NCI-H2171 (cell line): ENCODE measurements around the gene CIPC.
A peak's percentile ranks its signal among the peaks of the same experiment; 100 is the strongest.

Experiments
- DNase-seq: peaks from one replicate; lab custom pipeline; 2025; lab: John Stamatoyannopoulos, UW

The CIPC gene, protein sequence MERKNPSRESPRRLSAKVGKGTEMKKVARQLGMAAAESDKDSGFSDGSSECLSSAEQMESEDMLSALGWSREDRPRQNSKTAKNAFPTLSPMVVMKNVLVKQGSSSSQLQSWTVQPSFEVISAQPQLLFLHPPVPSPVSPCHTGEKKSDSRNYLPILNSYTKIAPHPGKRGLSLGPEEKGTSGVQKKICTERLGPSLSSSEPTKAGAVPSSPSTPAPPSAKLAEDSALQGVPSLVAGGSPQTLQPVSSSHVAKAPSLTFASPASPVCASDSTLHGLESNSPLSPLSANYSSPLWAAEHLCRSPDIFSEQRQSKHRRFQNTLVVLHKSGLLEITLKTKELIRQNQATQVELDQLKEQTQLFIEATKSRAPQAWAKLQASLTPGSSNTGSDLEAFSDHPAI

DNA sequence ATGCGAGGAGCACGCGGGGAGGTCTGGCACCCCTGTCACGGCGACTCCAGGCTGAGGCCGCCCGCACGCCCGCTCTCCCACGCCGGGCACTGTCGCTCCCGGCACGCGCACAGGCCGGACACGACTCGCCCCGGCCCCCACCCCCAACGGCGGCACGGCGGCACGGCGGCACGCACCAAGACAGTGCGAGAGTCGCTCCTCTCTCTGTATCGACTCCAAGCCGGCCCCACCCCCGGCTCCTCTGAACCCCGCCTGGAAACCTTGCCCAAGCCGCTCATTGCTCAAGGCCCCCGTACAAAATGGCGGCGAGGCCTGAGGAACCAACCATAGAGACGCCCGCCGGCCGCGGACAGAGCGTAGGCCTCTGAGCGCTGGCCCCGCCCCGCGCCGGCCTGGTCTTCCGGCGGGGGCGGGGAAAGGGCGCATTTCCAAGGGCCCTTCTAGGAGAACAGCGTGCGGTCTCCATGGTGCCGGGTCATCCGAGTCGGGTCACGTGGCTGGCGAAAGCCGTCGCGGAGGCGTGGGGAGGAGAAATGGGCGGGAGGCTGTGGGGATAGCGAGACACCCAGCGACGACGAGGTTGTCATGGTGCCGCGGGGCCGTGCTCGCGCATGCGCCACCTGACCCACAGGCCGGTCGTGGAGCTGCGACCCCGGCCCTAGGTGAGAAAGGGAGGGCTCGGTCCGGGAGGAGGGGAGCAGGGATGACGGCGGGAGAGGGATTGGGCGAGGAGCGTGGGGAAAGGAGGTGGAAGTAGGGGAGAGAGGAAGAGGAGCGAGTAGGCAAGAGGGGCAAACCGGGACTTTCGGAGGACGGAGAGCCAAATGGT lies at the start of gene CIPC:
Gene CIPC (plus strand): TSS at position 559 of the 829 bp plus-strand sequence. CDS start 7,451 bp downstream, outside the sequence.
- DNase-seq: peak; percentile 100

DNA sequence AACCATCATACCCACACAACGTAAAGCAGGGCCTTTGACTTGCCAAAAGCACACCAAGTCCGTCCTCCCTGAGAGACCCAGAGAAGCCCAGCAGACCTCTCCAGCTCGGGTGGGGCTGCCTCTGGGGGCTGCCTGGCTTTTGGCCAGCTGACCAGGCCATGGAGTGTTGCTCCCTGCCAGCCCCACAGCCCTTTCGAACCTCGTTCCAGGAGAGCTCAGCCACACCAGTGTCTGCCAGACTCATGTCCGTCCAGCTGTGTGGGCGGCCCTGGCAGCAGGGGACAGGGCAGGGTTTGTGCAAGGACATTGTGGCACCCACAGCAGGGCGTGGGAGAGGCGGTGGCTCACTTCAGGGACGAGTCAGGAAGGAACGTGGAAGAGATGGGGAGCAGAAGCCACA lies 46.9 kb upstream of the CIPC start:
- no peak for DNase-seq

DNA sequence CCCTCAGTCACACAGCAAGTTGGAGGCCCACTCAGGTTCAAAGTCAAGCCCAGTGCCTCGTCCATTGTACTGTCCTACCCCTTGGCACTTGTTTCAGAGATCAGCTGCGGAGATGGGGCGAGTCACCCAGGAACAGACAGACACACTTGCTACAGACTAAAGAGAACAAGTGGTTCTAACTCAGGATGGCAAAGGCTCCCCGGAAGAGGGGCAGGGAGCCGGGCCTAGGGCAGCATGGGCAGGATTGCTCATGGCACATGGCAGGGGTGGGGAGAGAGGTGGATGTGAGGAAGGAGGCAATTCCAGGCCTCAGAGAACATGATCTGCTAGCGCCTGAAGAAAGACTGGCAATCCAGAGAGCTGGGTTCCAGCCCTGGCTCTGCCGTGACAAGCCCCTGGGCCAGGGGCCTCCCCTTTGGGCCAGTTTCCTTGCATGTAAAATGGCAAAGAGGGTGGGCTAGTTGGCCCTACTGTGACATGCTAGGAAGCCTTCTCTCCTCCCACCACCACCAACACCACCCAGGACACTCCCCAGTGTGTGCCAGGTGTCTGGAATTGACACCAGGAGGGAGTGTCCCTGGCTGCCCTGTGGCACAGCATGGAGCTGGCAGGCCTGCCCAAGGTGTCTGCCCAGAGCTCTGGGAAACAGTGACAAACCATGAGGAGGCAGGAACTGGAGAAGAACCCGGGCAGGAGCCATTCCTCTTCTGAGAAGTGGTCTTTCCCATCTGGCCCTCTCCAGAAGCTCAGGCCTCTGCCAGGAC lies 45.6 kb upstream of the CIPC start:
- no peak for DNase-seq

DNA sequence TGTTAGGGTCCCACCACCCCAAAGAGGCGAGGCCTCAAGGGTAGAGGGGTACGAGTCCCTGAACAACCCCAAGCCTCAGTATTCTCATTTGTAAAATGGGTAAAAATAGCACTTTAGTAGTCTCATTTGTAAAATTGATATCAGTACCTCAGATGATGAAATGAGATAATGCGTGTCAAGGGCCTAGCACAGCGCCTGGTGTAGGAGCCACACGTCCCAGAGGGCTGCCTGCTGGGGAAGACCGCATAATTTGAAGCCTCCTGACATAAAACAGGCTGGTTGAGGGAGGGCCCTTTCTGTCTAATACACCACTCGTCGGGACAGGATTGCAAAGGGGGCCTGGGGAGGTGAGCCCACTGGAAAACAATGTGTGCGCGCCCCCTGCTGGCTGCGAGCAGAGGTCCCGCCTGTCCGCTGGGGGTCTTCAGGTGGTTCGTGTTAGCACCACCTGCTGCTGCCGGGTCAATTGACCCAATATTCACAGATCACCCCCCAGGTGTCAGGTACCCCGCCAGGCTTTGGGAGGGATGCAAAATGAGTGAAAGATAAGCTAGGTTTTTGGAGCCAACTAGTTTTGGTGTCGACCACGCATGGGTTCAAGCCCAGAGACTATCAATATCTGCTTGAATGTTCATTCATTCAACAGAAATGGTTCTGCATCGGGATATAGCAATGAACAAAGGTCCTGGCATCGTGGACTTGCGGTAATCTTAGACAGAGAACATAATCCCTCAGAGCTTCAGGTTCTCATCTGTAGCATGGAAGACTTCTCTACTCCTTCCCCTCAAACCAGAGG lies 44.8 kb upstream of the CIPC start:
- DNase-seq: no peak

DNA sequence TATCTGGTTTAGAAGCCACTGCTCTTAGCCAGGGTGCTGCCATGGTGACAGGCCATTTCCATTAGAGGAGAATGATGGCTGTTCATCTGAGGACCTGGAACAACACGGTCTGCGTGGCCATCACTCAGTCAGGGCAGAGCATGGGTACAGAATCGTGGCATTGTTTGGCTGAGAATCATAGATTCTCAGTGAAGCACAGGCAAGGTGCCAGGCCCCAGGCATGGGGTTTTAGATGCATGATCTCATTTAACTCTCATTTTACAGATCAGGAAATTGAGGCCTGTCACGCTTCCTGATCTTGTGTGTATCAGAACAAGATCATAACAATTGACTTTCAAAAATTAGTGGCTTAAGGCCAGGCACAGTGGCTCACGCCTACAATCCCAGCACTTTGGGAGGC lies 42.8 kb upstream of the CIPC start:
- DNase-seq: no peak

DNA sequence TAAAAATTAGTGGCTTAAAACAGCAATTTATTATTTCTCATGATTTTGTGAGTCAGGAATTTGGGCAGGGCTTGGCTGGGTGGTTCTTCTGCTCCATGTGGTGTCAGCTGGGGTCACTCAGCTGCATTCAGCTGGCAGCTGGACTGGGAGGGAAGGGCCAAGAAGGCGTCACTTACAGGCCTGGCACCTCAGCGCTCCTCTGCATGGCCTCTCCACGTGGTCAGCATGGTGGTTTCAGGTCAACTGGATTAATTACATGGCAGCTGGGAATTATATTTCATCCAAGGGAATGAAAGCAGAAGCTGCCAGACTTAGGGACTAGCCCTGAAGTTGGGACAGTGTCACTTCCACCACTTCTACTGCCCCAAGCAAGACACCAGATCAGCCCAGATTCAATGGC lies 42.1 kb upstream of the CIPC start:
- no peak for DNase-seq

DNA sequence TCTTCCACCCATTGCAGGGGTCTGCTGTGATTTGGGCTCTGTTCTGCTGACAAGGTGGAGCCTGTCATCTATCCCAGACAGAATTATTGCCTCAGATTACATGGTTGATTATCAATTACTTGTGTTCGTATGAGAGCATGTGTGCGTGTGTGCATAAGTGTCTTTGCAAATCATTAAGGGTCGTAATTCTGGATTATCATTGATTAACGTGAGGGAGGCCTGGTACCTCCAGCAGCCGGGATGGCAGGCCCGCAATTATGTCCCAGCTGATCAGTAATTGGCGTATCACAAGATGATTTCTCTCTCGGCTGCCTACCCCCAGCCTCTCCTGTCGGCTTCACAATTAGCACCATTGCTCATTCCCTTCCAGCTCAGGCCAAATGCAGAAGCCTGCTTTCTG lies 39.9 kb upstream of the CIPC start:
- no peak for DNase-seq

DNA sequence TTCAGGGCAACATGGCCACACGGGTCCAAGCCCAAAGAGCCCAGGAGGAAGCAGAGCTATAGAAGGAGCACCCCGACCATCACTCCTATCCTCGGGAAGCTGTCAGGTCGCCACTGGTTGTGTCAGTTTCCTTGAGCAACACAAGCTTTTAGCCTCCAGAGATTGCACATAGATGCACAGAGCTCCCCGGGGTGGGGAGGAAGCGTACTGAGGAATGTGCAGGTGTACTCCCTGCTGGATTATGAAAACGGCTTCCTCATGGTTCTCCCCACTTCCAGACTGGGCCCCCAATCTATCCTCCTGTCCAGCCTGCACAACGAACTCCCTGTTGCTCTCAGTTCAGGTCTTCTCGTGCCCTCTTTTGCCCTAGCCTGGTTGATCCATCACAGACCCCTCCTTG lies 39.3 kb upstream of the CIPC start:
- no peak for DNase-seq

DNA sequence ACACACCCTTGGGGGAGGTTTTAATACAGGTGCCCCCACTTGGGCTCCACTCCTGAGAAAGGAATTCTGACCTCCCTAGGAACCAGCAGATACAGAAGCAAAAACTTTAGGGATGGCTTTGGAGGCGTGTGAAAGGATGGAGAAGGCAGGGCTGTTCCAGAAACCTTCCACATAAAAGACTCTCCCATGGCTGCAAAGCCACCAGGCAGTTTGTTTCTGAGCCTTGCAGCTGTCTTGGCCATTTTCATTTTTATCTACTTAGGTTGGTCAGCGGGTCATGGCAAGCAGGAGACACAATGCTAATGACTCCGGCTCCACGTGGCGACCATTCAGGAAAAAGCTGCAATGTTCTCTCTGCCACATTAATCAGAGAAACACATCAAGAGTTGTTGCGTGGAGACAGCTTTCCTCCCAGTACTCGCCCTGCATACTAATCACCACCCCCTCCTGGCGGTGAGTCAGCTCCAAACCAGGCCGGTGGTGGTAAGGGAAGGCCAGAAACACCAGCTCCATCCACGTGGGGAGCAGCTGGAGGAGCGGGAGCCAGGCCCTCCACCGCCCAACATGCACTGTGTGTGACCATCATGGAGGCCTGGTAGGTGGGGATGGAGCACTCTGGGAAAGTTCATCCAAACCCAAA lies 38.7 kb upstream of the CIPC start:
- no peak for DNase-seq

DNA sequence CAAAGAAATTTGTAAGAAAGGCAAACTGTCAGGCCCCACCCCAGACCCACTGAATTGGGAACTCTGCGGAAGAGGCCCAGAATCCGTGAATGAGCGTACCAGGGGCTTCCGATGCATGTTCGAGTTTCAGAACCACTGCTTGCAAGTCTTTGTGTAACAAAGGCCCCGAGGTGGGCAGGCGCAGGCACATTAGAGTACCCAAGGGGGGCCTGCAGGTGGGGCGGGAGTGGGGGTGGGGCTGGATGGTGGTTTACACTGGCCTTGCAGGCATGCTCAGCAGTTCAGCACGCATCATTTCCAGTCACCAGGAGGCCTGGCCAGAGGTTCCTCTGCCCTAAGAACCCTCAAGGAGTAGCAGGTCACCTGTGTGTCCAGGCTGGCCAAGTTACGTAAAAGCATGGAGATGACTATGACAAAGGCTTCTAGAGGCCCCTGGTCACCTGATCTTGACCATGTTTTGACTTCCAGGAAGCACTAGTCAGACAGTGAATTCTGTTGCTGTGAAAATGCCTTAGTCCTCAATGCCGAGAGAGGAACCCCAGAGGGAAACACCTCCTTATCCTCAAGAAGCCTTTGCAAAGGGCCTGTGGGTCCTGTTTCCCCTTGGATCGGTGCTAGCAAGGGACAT lies 36.3 kb upstream of the CIPC start:
- DNase-seq: no peak

DNA sequence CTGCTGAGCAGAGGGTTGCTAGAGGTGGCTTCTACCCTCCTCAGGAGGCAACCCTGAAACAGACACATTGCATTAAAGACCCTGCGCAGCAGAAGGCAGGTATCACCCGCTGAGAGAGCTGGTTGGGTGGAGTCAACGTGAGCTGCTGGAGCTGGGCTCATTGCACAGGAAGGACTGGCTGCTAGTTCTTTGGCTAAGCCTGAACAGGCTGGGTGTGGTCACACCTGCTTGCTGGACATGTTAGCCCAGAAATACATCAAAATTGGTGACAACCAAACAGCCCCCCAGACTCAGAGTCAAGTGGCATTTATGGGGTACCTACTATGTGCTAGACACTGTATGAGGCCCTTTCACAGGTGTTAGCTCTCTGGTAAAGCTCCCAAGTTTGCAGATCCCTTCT lies 35.8 kb upstream of the CIPC start:
- no peak for DNase-seq

DNA sequence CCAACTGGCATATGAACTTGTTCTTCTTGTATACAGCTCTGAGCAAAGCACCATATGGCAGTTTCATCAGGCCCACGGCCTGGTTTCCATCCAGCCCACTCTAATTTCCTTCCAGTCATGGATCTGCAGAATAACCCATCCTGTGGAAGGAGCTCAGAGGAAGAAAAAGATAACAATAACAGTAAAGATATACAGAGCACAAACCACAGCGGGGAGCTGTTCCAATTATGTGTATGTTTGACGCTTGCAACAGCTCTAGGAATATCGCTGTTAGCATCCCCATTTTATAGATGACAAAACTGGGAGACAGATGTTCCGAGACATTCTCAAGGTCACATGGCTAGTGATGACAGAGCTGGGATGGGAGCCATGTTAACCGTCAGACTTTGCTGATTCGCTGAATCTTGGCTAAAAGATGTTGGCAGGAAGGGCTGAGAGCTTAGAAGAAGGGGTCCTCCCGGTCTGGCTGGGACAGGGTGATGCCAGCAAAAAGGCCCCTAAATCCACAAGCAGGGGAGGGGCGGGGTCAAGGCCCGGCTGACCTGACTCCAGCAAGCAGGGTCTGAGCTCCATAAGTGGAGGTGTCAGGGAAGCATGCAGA lies 34.4 kb upstream of the CIPC start:
- DNase-seq: peak; percentile 67

DNA sequence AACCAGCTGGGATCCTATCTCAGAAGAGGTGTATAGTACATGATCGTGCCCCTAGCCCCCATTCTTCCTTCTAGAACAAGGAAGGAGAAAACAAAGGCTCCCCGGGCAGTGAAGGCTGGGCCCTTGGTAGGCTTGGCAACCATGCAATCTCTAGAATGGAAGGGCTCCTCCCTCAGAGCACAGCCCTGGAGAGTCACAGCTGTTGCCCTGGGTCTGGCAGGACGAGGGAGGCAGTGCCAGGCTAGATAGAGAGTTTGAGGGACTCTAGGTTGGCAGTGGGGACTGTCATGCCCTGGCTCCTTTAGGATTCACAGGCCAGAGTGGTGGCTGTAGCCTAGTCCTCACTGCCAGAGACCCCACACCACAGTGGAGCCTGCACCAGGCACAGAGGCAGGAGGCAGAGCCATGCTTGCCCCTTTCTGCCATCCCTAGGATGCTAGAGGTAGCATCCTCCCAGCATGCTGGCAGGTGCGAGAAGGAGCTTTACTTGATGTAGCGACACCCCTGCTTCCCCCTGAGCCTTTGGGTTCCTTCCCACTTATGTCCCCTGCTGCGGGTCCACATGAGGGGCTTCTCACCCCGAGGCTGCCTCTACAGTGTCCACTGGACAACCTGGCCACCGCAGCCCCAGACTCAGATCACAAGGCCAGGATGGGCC lies 33.4 kb upstream of the CIPC start:
- no peak for DNase-seq

DNA sequence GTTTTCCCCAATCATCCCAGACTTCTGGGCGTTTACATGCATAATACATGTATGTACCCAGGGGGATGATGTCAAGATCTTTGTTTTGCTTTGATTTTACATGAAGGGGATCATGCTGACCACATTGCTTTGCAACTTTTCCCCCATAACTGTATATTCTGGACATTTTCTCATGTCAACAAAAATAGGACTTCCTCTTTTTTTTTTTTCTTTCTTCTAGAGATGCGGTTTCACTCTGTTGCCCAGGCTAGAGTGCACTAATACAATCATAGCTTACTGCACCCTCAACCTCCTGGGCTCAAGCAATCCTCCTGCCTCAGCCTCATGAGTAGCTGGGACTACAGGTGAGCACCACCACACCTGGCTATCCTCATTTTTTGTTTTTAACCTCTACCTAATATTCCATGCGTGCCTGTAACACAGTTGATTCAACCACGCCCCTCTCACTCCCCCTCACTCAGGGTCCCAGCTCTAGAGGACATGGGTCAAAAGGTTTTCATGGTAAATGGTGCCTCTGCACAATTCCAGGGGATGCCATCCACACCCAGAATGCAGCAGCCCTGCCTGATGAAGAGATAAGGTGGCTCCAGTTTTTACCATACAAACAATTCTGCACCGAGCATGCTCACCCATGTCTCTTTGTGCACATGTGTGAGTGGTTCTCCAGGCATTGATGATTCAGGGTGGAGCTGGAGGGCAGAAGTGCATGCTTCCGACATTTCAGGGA lies 32.0 kb upstream of the CIPC start:
- no peak for DNase-seq

DNA sequence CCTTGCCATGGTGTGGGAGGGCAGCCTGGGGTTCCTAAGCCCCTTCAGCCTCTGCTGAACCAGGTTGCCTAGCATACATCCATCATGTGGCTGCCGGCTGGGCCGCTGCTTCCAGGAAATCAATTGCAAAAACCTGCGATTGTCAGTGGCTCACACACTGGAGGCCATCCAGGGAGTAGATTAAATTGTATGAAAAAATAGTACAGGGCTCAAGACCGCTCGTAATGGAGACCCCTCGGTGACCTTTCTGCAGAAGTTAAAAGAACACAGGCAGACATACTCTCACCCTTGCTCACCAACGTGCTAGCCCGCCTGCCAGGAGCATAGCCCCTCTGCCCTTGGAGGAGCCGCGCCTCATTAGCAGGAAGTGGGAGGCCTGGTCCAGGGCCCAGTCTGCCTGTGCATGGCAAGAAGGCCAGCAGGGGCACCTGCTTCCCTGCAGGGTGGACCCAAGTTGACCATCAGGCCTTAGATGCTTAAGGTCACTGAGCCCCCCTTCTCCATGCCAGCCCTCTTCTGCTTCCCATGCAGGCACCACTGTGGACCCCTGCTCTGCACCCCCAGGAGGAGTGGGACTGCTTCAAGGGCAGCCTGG lies 31.4 kb upstream of the CIPC start:
- DNase-seq: no peak

DNA sequence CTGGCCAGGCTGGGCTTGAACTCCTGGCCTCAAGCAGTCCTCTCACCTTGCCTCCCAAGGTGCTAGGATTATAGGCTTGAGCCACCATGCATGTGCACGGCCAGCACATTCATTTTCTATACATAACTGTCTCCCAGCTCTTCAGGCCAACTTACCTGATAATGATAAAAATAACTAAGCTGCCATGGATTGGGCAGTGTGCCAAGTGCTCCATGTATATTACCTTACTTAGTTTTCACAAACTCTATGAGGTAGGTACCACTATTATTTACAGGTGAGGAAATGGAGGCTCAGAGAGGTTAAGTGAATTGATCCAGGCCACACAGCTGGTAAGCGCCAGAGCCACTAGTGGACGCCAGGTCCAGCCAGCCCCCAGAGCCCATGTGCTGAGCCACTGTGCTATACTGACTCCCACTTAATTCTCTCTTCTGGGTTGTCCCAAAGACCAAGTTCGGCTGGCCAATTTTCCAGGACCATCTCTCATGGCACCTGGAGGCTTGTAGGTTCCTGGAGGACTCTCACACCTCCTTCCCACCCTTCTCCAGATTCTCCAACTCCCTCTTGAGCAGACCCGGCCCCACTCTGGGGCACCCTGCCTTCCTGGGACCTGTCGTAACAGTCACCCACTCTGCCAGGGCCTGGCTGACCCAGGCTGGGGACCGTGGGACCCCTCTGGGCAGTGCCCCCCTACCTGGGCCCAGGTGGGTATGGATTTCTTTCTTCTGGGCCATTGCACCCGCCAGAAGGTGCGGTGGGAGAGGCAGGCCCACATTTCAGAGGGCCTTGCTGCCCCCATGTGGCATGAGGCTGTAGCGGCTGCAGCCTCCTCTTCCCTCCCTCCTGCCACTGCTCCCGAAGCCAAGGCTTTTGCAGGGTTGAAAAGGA lies 30.2 kb upstream of the CIPC start:
- DNase-seq: peak; percentile 89

DNA sequence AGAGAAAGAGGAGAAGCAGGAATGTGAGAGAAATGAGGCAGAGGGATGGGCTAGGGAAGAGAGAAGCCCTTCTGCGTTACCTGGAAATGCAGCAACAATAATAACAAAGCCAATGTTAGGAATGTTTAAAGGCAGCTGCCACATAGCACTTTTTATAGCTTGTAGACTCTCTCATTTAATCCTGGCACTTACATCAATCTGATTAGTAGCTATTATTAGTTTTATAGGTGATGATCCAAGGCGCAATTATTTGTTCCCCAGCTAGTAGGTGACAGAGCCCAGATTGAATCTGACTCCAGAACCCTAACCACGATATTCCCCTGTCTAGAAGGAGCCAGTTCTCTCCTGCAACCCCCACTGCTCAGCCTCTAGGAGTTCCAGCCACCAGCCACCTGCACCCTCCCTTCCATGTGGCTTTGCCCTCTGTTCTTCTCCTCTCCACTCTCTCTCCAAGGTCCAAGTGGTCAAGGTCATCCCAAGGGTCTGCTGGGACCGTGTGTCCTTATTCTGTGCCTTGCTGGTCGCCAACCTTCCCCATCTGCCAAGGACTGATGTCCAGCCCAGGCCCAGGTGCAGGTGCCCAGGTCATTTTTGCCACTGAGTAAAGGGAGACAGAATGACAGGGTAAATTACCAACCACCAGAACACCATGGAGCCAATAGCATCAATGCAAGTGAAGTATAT lies 29.4 kb upstream of the CIPC start:
- DNase-seq: no peak
